DOHH2 (cell line): ENCODE data around the gene CBS.
"Not testable (repeated sequence)": the region's sequence is repeated elsewhere in the genome, so short reads cannot be mapped to it uniquely, and the experiment has no call there.

Experiments used
- H3F3A ChIP-seq: fragments of 200-600 bp; sonication (generic), shearing (Covaris generic); 2 replicates; pipeline ENCODE4 v1.6.0; 2016; ENCODE audit warnings: antibody characterized with exemption, mild to moderate bottlenecking; ENCODE audit not compliant: control insufficient read depth, insufficient read depth
- H3K27ac ChIP-seq: fragments of 200-600 bp; sonication (generic); 2 replicates; pipeline ENCODE4 v1.5.1; 2014; ENCODE audit warnings: low read depth, mild to moderate bottlenecking, low read length, moderate library complexity
- H3K27me3 ChIP-seq: fragments of 200-600 bp; sonication (generic); 2 replicates; pipeline ENCODE4 v1.6.1; 2014; ENCODE audit warnings: mild to moderate bottlenecking, low read length, mixed read lengths; ENCODE audit not compliant: control insufficient read depth
- H3K36me3 ChIP-seq: fragments of 200-600 bp; sonication (generic); 2 replicates; pipeline ENCODE4 v1.6.1; 2014; ENCODE audit warnings: mild to moderate bottlenecking, low read length, moderate library complexity, mixed read lengths; ENCODE audit not compliant: control insufficient read depth
- H3K4me1 ChIP-seq: fragments of 200-600 bp; sonication (generic); 2 replicates; pipeline ENCODE4 v1.6.1; 2014; ENCODE audit warnings: mild to moderate bottlenecking, low read length, mixed read lengths; ENCODE audit not compliant: control insufficient read depth
- H3K4me2 ChIP-seq: fragments of 200-600 bp; sonication (generic); 2 replicates; pipeline ENCODE4 v1.6.0; 2014; ENCODE audit warnings: mild to moderate bottlenecking, low read length, moderate library complexity
- H3K4me3 ChIP-seq: fragments of 200-600 bp; sonication (generic); 2 replicates; pipeline ENCODE4 v1.5.1; 2014; ENCODE audit warnings: mild to moderate bottlenecking, low read length, mixed read lengths
- H3K79me2 ChIP-seq: fragments of 200-600 bp; sonication (generic); 2 replicates; pipeline ENCODE4 v1.6.1; 2014; ENCODE audit warnings: mild to moderate bottlenecking, low read length, mixed read lengths; ENCODE audit not compliant: control insufficient read depth
- H3K9me2 ChIP-seq: fragments of 200-600 bp; sonication (generic); replicated peaks from 2 replicates; pipeline ENCODE4 v1.6.1; 2014; ENCODE audit warnings: mild to moderate bottlenecking, low read length, mixed read lengths; ENCODE audit not compliant: control insufficient read depth
- H3K9me3 ChIP-seq: fragments of 200-600 bp; sonication (generic); 2 replicates; pipeline ENCODE4 v1.6.1; 2014; ENCODE audit warnings: antibody characterized with exemption, low read length, mixed read lengths; ENCODE audit not compliant: control insufficient read depth, insufficient read depth
- H4K20me1 ChIP-seq: fragments of 200-600 bp; sonication (generic); 2 replicates; pipeline ENCODE4 v1.6.0; 2014; ENCODE audit warnings: low read depth, mild to moderate bottlenecking, antibody characterized with exemption, low read length, moderate library complexity; ENCODE audit not compliant: control insufficient read depth, insufficient read depth

Gene CBS

GRCh38 chr21:43075170-43076022 is at the start of gene CBS:
CBS (minus strand) TSS chr21:43075835; CDS start chr21:43072193, 3,642 bp downstream.
- not testable (repeated sequence) for H4K20me1 ChIP-seq, H3K27me3 ChIP-seq, H3K9me3 ChIP-seq, H3K27ac ChIP-seq, H3K4me2 ChIP-seq, H3K79me2 ChIP-seq, H3K4me3 ChIP-seq, H3K9me2 ChIP-seq, H3K36me3 ChIP-seq, H3F3A ChIP-seq, H3K4me1 ChIP-seq

- not testable (repeated sequence) for H3F3A ChIP-seq, H3K9me3 ChIP-seq, H3K79me2 ChIP-seq, H4K20me1 ChIP-seq, H3K27me3 ChIP-seq, H3K4me2 ChIP-seq, H3K27ac ChIP-seq, H3K36me3 ChIP-seq, H3K9me2 ChIP-seq, H3K4me1 ChIP-seq, H3K4me3 ChIP-seq
These were observed 40.3 kb upstream of the CBS start for GRCh38 chr21:43115956-43116355.

DNA sequence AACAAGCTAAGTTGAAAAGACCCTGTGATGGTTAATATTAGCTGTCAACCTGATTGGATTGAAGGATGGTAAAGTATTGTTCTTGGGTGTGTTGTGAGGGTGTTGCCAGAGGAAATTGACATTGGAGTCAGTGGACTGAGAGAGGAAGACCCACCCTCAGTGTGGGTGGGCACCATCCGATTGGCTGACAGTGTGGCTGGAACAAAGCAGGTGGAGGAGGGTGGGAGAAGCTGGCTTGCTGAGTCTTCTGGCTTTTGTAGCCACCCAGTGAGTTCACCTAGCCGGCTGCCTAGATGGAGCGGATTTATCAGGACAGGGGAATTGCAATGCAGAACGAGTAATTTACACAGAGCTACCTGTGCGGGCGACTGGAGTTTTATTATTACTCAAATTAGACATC is 38.8 kb upstream of the CBS start:
- not testable (repeated sequence) for H3K4me2 ChIP-seq, H3K36me3 ChIP-seq, H4K20me1 ChIP-seq, H3F3A ChIP-seq, H3K27ac ChIP-seq, H3K9me2 ChIP-seq, H3K79me2 ChIP-seq, H3K9me3 ChIP-seq, H3K27me3 ChIP-seq, H3K4me1 ChIP-seq, H3K4me3 ChIP-seq

DNA sequence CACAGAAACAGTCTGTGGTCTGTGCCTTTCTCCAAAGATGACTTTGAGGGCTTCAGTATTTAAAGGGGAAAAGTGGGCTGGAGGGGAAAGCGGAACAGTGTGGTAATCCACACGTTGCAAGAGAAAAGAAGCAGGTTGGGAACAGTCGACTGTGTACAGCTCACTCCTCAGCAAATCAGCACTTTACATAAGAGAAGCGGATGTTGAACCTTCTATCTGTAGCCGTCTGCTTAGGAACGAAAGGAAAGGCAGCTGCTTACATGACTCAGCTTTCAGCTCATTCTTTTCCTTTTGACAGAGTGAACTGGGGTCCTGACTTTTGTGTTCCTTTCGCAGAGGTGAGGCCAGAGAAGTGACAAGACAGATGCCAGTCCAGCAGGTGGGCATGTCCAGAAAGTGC is 33.4 kb upstream of the CBS start:
- not testable (repeated sequence) for H3K4me2 ChIP-seq, H3K36me3 ChIP-seq, H3K9me2 ChIP-seq, H3K9me3 ChIP-seq, H3K4me1 ChIP-seq, H3K4me3 ChIP-seq, H3F3A ChIP-seq, H3K27me3 ChIP-seq, H3K27ac ChIP-seq, H4K20me1 ChIP-seq
- peaks cover 11% of the 10 kb centered on the region for H3K79me2 ChIP-seq

DNA sequence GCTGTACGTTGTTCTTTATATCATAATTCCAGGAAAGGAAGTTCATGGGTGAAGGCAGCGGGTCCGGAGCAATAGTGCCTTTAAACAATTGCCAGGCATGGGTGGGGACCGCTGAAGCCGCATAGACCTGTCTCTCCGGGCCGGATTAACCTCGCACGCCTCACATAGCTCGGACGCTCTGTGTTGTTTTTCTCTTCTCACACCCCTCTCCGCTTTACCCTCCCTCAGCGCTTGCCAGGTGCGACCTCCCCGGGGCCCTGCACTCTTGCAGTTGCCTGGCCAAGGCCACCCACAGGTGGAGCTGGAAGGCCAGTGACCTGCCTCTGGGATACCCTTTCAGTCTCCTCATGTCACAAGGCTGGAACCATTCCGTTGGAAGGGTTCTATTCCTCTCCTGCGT is 32.5 kb upstream of the CBS start:
- not testable (repeated sequence) for H3K27ac ChIP-seq, H4K20me1 ChIP-seq, H3K36me3 ChIP-seq, H3K9me3 ChIP-seq, H3K4me3 ChIP-seq, H3K27me3 ChIP-seq, H3K4me2 ChIP-seq, H3K4me1 ChIP-seq, H3F3A ChIP-seq, H3K9me2 ChIP-seq
- H3K79me2 ChIP-seq = peaks cover 11% of the 10 kb centered on the region

GRCh38 chr21:43107794-43108137 is 32.1 kb upstream of the CBS start:
- H3K4me1 ChIP-seq, H3K4me2 ChIP-seq, H3K9me2 ChIP-seq, H3F3A ChIP-seq, H3K27me3 ChIP-seq, H3K36me3 ChIP-seq, H3K4me3 ChIP-seq, H4K20me1 ChIP-seq, H3K9me3 ChIP-seq, H3K27ac ChIP-seq: not testable (repeated sequence)
- peaks cover 11% of the 10 kb centered on the region for H3K79me2 ChIP-seq

DNA sequence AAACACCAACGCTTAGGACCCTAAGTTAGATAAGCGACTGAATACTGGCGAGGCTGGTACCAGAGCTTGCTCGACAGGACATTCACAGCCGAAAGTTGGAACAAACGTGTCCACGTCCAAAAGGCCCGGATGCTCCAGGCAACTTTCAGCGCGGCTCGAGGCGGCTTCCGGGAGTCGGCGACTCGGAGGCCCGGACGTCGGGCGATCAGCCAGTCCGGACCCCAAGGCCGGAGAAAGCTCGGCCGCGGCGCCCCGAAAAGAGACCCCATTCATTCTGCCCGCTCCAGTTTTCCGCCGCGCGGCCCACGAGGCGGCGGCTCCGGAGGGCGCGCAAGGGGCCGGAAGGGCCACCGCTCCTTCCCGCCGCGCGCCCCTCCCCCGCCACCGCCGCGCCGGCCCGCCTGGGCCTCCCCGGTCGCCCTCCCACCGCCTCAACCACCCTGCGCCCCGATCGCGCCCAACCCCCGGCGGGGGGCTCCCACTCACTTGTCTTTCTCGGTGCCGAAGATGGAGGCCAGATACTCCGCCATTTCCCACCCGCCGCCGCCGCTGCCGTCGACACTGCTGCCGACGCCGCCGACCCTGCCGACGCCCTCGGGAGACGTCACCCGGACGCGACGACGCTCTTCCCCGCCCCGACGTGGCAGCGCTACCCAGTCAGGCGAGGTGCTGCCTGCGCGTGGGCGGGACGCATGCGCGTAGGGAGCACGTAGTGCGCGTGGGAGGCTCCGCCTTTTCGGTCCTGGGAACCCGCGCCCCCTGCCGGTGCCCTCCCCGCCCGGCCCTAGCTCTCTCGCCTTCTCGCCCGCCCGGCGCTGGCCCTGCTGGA is 31.5 kb upstream of the CBS start, which contains the start of gene U2AF1:
TSS of gene U2AF1 (minus strand) at position 606 of the 829 bp plus-strand sequence. CDS start at position 530, 76 bp downstream.
- not testable (repeated sequence) for H3K27ac ChIP-seq, H3K9me3 ChIP-seq
- H3K4me3 ChIP-seq = peak within 1 kb of the TSS; percentile 65

GRCh38 chr21:43104642-43105041 is 29.0 kb upstream of the CBS start:
- peaks cover 11% of the 10 kb centered on the region for H3K79me2 ChIP-seq
- not testable (repeated sequence) for H4K20me1 ChIP-seq, H3K27ac ChIP-seq, H3K4me1 ChIP-seq, H3K27me3 ChIP-seq, H3K36me3 ChIP-seq, H3K9me3 ChIP-seq, H3K4me2 ChIP-seq, H3K9me2 ChIP-seq, H3F3A ChIP-seq, H3K4me3 ChIP-seq

More for the DNA sequence above, 31.5 kb upstream of the CBS start, which contains the start of gene U2AF1:
- not testable (repeated sequence) for H4K20me1 ChIP-seq, H3F3A ChIP-seq, H3K4me1 ChIP-seq, H3K36me3 ChIP-seq, H3K4me2 ChIP-seq, H3K27me3 ChIP-seq, H3K9me2 ChIP-seq
- H3K79me2 ChIP-seq = peaks cover 11% of the 10 kb centered on the region
